ENCODE measurements around the gene NDUFA7.
"Not testable (repeated sequence)": the region's sequence is repeated elsewhere in the genome, so short reads cannot be mapped to it uniquely, and the experiment has no call there.

The NDUFA7 gene

GRCh38 chr19:8321067-8321985, at the start of gene NDUFA7, which contains the start of gene RPS28:
Gene NDUFA7, minus strand, starts transcription at chr19:8321375. Its CDS starts 17 bp downstream, at chr19:8321358.
Gene RPS28, plus strand, starts transcription at chr19:8321496. Its CDS starts 35 bp downstream, at chr19:8321531.
- DNase-seq (ENCODE audit: low read depth, low spot score), result peak; percentile 95

- no peak for DNase-seq (ENCODE audit: low read depth, low spot score)
Observed at GRCh38 chr19:8370176-8371010, 49.2 kb upstream of the NDUFA7 start.

- no peak for DNase-seq (ENCODE audit: low read depth, low spot score)
Observed at GRCh38 chr19:8367327-8368001, 46.3 kb upstream of the NDUFA7 start.

DNA sequence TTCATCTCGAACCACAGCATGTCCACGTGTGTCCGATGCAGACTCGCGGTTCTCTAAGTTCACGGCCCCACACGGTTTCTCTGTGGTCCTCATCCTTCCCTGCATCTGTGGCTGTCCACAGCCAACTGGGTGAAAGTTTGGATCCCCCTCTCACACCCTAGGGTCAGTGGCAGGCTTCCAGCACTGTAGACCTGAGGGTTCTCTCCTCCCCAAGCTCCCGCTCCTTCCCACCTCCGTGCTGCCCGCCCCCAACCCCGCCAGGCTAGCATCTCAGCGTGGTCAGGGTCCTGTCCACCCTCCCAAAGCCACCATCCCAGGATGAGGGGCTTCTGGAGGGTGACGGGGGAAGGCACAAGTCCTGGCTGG, 45.8 kb upstream of the NDUFA7 start:
- no peak for DNase-seq (ENCODE audit: low read depth, low spot score)

- no peak for DNase-seq (ENCODE audit: low read depth, low spot score)
Observed at GRCh38 chr19:8366121-8366581, 45.0 kb upstream of the NDUFA7 start.

DNA sequence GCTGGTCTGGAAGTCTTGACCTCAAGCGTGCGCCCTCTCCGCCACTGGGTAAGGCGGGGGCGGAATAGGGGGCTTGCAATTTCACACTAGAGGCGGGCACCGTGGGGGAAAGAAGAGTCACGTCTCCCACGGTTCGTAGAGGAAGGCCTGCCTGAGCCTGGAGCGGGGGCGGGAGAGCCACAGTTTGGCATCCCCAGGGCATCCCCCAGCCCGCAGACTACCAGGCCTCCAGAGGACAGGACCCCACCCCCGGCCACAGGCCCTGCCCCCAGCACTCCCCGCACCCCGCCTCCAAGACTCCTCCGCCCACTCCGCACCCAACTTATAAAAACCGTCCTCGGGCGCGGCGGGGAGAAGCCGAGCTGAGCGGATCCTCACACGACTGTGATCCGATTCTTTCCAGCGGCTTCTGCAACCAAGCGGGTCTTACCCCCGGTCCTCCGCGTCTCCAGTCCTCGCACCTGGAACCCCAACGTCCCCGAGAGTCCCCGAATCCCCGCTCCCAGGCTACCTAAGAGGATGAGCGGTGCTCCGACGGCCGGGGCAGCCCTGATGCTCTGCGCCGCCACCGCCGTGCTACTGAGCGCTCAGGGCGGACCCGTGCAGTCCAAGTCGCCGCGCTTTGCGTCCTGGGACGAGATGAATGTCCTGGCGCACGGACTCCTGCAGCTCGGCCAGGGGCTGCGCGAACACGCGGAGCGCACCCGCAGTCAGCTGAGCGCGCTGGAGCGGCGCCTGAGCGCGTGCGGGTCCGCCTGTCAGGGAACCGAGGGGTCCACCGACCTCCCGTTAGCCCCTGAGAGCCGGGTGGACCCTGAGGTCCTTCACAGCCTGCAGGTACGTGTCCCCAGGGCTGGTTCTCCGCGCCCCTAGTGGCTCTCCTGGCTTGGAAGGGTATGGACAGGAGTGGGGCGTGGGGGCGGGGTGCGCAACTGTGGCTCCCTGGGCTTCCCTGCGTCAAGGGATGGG, 42.9 kb upstream of the NDUFA7 start, which contains the start of gene ANGPTL4:
Gene ANGPTL4, plus strand, starts transcription at position 353 of the 969 bp plus-strand sequence. Its CDS starts 167 bp downstream, at position 520.
- peak; percentile 9 for DNase-seq (ENCODE audit: low read depth, low spot score)

DNA sequence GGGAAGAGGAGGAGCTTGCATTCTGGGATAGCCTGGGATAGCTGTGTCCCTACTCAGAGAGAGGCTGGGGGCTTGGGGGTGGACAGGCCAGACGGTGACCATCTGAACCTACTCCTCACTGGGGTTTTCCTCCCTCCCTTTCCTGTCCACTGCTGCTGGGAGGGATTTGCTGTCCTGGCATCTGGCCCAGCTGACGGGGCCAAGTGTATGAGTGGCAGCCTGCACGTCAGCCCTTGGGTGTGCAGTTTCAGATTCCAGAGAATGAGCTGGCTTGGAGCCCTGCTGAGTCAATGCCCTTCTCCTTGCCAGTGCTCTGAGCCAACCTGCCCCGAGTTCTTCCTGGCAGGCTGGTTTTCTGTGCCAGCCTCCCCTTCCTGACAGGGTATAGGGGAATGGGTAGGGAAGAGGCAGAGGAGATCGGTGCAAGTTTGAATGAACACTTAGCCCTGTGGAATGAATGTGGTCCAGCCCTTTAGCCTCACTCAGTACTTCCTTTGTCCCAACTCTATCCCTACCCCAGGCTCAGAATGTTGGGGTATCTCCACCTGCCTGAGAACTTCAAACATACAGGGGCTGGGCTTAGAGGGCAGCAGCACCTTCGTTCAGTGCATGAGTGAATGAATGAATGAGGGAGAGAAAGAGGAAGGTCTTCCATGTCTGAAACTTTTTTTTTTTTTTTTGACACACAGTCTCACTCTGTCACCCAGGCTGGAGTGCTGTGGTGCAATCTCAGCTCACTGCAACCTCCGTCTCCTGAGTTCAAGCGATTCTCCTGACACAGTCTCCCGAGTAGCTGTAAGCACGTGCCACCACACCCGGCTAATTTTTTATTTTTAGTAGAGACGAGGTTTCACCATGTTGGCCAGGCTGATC, 41.0 kb upstream of the NDUFA7 start:
- no peak for DNase-seq (ENCODE audit: low read depth, low spot score)

DNA sequence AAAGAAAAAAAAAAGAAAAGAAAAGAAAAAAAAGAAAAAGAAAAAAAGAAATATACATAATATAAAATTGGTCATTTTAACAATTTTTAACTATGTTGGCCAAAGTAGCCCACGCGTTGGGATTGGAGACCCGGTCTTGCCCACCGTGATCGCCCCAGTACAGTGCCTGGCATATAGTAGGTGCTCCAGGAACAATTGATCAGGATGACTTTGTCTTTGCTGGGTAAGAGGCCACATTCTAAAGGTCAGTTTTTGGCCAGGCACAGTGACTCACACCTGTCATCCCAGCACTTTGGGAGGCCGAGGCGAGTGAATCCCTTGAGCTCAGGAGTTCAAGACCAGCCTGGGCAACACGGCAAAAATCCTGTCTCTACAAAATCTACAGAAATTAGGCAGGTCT, 39.0 kb upstream of the NDUFA7 start:
- no peak for DNase-seq (ENCODE audit: low read depth, low spot score)

DNA sequence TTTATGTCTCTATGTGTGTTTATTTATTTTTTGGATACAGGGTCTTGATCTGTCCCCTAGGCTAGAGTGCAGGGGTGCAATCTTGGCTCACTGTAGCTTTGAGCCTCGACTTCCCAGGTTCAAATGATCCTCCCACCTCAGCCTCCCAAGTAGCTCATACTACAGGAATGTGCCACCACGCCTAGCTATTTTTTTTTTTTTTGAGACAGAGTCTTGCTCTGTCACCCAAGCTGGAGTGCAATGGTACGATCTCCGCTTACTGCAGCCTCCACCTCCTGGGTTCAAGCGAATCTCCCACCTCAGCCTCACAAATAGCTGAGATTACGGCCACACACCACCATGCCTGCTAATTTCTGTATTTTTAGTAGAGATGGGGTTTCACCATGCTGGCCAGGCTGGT, 37.8 kb upstream of the NDUFA7 start:
- no peak for DNase-seq (ENCODE audit: low read depth, low spot score)

DNA sequence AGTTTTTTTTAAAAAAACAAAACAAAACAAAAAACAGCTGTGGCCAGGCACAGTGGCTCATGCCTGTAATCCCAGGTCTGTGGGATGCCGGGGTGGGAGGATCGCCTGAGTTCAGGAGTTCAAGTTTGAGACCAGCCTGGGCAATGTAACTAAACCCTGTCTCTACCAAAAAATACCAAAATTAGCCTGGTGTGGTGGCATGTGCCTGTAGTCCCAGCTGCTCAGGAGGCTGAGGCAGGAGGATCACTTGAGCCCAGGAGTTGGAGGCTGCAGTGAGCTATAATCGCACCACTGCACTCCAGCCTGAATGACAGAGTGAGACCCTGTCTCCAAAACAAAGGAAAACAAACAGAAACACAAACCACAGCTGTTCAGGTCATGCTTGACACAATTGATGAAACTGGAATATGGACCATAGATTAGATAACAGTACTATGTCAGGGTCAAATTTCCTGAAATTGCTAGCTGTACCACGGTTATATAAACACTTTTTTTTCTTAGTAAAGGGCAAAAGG, 35.9 kb upstream of the NDUFA7 start:
- no peak for DNase-seq (ENCODE audit: low read depth, low spot score)

GRCh38 chr19:8355631-8356402, 34.6 kb upstream of the NDUFA7 start:
- no peak for DNase-seq (ENCODE audit: low read depth, low spot score)

DNA sequence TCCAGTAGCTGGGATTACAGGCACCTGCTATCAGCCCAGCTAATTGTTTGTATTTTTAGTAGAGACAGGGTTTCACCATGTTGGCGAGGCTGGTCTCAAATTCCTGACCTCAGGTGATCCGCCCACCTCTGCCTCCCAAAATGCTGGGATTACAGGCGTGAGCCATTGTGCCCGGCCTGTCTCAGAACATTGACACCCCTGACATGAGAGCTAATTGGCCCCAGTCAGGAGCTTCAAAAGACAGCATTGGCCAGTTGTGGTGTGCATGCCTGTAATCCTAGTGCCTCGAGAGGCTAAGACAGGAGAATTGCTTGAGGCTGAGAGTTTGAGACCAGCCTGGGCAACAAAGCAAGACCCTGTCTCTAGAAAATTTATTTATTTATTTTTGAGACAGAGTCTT, 31.7 kb upstream of the NDUFA7 start:
- DNase-seq (ENCODE audit: low read depth, low spot score), result not testable (repeated sequence)

GRCh38 chr19:8352134-8352827, 31.1 kb upstream of the NDUFA7 start:
- DNase-seq (ENCODE audit: low read depth, low spot score), result no peak

- DNase-seq (ENCODE audit: low read depth, low spot score), result not testable (repeated sequence)
Observed at GRCh38 chr19:8349629-8350372, 28.6 kb upstream of the NDUFA7 start.

GRCh38 chr19:8343483-8343844, 22.3 kb upstream of the NDUFA7 start:
- no peak for DNase-seq (ENCODE audit: low read depth, low spot score)

- peak; percentile 85 for DNase-seq (ENCODE audit: low read depth, low spot score)
Observed at GRCh38 chr19:8342684-8343482, 21.7 kb upstream of the NDUFA7 start, which contains the start of gene KANK3. Gene KANK3, minus strand, starts transcription at chr19:8343262. Its CDS starts 5,434 bp downstream, at chr19:8337828.

Data from activated naive CD8-positive, alpha-beta T cell treated with anti-CD3 and anti-CD28 coated beads, Interleukin-2, amount 50 U/mL, for 16 hours (primary cell).